ENCODE measurements around the gene ACOT7. TPM values are rescaled to one million over a fixed set of nuclear protein-coding genes. Genes with fewer than 3 reads are reported as not detected.
"Not testable (repeated sequence)": the region's sequence is repeated elsewhere in the genome, so short reads cannot be mapped to it uniquely, and the experiment has no call there.

ACOT7 gene
- polyA plus RNA-seq, 1 donor, result 17.7 TPM

DNA sequence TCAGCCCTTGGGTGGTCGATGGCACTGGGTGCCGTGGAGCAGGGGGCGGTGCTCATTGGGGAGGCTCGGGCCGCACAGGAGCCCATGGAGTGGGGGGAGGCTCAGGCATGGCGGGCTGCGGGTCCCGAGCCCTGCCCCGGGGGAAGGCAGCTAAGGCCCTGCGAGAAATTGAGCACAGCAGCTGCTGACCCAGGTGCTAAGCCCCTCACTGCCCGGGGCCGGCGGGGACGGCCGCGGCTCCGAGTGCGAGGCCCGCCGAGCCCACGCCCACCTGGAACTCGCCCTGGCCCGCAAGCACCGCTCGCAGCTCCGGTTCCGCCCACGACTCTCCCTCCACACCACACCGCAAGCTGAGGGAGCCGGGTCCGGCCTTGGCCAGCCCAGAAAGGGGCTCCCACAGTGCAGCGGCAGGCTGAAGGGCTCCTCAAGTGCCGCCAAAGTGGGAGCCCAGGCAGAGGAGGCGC, 2.2 kb upstream of the ACOT7 start:
- DNase-seq, result not testable (repeated sequence)

DNA sequence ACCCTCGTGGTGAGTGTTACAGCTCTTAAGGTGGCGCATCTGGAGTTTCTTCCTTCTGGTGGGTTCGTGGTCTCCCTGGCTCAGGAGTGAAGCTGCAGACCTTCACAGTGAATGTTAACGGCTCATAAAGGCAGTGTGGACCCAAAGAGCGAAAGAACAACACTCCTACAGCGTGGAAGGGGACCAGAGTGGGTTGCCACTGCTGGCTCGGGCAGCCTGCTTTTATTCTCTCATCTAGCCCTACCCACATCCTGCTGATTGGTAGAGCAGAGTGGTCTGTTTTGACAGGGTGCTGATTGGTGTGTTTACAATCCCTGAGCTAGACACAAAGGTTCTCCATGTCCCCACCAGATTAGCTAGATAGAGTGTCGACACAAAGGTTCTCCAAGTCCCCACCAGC, 1.6 kb upstream of the ACOT7 start:
- DNase-seq, result not testable (repeated sequence)

DNA sequence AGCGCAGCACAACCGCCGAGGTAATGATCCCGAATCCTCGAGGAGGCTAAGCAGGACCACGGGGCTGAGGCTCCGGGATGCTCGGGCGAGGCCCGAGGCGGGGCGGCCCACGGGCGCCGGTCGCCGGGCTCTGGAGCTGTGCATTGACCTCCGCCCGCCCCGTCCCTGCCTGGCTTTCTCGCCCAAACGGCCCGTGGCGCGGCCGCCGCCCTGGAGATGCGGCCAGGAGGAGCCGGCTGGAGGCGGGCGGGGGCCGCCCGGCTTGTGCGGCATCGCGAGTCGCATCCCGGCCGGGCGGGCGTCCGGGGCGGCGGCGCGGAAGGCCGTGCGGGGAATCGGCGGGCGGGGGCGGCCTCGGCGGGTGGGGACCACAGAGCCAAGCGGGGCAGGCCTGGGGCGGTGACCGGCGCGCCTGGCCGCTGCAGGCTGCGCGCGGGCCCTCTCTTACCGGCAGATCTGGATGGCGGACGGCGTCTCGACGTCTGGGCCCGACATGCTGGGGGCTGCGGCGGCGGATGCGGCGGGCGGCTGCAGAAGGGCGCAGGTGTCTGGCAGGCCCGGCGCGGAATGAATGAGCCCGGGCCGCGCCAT, 663 bp downstream of the ACOT7 start:
- DNase-seq, result peak; percentile 11

DNA sequence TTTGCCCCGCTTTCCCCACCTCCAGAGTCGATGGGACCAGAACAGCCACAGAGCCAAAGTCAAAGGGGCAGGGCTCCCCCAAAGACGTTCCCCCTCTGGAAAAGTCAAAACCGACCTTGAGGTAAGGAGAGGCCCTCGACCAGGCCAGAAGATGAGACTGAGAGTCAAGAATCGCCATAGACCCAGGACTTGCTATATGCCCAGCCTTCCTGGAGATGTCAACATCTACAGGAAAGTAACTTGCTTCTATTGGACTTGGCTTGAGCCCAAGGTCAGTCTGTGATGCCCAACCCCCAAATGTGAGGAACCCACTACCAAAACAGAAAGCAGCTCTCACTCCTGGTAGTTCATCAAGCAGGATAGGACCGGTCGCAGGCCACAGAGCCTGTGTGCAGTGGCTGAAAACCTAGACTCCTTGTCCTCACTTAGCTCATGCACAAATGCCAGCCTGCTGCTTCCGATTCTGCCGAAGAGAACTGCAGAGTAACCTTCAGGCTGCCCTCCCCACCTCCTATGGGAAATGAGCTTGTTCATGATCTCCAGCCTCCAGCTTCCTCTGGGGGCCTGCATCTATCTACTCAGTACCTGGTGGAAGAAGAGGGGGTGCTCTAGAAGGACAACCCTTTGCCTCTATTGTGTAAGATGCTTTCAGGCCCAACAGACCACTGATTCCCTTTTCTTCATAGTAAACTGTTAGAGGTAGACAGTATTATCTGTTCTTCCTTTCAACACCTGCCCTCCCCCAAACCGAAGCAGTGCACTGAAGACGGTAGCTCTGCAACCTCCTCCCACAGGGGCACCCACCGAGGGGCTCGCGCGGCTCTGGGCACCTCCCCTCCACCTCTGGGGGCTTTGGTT, 1.4 kb downstream of the ACOT7 start:
- DNase-seq, result no peak

DNA sequence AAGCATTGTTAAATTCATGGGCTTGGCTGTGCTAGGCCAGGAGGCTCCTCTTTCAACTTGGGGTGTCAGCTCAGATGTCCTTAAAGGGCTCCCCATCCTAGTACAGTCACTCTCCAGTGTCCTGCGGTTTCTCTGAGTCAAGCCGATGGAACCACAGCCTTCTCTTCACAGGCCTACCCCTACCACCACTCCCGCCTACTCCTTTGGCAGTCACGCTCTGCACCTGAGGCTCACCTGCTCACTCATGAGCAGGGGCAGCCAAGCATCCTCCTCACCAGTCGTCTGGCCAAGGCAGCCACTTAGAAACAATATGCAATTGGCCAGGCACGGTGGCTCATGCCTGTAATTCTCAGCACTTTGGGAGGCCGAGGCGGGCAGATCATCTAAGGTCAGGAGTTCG, 3.6 kb downstream of the ACOT7 start:
- no peak for DNase-seq

DNA sequence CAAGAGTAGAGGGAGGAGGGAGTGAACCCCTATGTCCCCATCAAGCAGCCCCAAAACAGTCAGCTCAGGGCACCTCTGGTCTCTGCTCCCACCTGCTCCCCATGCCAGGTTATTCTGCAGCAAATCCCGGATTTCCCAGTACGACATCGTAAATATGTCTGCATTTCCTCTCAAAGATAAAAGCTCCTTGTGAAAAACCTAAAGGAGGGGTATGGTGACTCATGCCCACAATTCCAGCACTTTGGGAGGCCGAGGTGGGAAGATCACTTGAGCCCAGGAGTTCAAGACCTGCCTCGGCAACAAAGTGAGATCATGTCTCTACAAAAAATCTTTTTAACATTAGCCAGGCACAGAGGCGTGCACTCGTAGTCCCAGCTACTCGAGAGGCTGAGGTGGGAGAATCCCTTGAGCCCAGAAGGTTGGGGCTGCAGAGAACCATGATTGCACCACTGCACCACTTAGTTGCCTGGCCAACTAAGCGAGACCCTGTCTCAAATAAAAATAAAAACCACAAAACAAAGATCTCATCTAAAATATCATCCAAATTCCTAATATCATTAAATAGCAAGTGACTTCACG, 7.1 kb downstream of the ACOT7 start:
- DNase-seq, result no peak

DNA sequence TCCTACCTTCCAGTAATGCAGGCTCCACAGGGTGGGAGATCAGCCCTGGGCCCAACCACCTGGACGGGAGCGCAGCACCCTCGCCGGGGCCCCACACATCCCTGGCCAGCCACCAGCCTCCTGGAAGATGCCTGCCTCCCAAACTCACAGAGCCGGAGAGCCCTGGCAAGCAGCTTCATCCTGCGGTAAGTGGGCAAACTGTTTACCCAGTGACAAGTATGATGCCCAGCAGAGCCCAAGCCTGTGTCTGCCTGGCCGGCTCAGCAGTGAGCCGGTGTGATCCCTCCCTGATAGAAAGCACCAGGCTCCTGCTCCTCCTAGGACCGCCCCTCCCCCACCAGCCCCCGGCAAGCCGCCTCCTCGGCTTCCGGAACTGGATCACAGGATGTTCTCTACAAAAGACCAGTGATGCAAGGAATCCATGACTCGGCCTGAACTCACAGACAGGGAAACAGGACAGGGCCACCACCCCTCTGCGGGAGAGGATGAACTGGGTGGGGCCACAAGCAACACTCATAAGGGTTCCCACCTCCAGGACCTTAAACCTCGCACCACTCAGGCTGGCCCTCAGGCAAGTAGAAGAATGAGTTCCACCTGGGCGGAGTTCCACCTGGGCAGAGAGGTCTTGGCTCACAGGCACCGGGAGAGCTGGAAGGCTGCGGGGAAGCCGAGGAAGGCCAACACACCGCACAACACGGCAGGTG, 7.9 kb downstream of the ACOT7 start:
- DNase-seq, result no peak

DNA sequence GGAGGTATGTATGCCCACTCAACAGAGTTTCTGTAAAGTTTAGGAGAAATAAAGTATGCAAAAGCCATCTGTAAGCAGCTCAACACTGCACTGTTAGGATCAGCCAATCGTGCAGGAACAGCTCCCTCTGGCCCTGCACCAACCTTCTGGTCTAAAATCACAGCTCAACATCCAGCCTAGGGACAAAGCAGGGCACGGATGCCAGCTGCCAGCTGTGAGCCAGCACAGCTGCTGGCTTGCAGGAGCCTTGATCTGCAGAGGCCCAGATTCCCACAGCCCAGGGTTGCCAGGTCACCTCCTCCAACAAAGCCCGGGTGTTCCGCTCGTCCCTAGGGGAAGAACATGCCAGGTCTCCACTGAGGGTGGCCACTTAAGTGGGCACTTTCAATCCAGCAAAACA, 8.6 kb downstream of the ACOT7 start:
- peak; percentile 56 for DNase-seq

DNA sequence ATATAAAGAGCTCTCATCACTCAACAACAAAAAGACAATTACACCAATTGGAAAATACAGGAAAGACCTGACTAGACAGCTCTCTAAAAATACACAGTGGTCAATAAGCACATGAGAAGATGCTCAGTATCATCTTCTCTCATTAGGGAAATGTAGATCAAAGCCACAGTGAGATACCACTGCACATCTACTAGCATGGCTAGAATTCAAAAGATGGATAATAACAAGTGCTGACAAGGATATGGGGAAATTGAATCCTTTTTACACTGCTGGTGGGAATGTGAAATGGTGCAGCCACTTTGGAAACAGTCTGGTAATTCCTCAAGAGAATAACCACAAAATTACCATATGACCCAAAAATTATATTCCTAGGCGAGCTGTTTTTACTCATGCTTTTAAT, 9.4 kb downstream of the ACOT7 start:
- DNase-seq, result no peak

DNA sequence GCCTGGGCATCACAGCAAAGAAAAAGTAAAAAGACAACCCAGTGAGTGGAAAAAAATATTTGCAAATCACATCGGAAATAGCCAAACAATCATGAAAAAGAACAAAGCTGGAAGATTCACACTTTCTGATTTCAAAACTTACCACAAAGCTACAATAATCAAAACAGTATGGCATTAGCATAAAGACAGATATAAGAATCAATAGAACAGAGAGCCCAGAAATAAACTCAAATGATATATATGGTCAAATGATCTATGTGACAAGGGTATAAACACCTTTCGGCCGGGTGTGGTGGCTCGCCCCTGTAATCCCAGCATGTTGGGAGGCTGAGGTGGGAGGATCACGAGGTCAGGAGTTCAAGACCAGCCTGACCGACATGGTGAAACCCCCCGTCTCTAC, 13.5 kb downstream of the ACOT7 start:
- no peak for DNase-seq

DNA sequence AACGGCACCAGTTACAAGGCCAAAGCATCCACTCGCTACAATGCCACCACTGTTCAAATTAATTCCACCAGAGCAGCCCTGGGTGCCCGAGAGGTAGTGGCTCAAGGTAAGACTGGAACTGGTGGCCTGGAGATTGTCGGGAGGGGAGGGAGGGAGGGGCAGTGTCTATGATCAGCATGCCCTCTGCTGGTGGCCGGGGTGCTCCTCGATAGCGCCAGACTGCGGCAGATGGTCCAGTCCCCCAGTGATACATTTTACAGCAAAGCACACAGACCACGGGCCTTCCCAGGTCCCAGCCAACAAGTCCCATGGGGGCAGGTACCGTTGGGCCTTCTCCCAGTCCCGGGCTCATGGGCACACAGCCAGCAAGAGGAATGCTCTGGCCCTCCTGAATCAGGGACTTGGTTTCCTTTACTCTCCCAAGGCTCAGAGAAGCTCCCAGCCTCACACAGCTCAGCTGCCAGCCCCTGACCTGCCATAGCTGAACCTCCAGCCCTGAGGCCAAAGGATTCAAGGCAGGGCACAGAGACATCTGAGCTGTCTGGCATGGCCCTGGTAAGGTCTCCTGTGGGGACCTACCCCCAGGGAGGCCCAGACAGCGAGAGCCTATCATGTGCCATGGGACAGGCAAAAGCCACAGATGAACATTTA, 15.3 kb downstream of the ACOT7 start:
- DNase-seq, result no peak

DNA sequence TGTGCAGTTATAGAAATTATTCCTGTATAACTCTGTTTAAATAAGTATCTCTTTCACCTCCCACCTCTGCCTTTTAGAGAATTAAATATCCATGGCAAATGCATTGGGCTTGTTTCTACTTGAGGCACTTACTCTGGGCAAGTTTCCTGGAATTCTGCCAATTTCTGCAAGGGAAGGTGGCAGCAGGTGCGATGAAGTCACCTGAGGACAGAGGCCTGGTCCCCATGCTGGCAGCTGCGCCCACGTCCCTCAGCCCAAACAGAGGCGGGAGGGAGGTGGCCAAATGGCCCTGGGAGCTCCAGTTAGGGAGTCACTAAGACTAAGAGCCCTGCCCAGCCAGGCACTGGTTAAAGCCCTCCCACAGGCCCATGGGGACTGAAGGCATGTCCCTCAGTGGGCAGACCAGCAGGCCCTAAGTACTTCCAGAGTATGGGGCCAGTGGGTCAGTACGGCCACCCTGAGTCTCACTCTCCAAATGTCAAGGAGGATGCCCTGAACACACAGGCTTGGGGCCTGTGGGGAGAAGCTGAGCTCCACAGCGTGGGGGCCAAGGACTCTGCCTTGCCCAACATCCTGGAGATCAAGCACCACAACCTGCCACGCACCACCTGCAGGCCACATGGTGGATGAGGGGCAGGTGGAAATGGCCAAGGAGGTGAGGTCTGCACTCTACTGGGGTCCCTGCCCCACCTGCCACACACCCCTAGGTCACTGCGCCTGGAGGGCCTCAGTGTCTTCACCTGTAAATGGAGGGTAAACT, 19.4 kb downstream of the ACOT7 start:
- DNase-seq, result no peak

DNA sequence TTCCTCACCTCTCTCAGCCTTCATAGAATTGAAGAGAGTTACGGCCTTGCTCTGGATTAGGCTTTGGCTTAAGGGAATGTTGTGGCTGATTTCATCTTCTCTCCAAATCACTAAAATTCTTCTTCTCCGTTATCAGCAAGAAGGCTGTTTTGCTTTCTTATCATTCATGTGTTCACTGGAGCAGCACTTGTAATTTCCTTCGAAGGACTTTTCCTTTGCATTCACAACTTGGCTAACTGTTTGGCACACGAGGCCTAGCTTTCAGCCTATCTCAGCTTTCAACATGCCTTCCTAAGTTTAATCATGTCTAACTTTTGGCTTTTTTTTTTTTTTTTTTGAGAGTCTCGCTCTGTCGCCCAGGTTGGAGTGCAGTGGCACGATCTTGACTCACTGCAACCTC, 21.3 kb downstream of the ACOT7 start:
- DNase-seq, result not testable (repeated sequence)

DNA sequence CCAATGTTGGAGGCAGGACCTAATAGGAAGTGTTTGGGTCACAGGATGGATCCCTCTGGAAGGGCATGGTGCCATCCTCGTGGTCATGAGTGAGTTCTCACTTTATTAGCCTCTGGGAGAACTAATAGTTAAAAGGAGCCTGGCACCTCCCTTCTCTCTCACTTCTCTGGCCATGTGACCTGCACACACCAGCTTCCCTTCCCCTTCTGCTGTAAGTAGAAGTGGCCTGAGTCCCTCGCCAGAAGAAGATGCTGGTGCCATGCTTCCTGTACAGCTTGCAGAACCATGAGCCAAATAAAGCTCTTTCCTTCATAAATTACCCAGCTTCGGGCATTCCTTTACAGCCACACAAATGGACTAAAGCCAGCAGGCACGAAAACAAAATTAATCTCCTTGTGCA, 23.6 kb downstream of the ACOT7 start:
- DNase-seq, result no peak

DNA sequence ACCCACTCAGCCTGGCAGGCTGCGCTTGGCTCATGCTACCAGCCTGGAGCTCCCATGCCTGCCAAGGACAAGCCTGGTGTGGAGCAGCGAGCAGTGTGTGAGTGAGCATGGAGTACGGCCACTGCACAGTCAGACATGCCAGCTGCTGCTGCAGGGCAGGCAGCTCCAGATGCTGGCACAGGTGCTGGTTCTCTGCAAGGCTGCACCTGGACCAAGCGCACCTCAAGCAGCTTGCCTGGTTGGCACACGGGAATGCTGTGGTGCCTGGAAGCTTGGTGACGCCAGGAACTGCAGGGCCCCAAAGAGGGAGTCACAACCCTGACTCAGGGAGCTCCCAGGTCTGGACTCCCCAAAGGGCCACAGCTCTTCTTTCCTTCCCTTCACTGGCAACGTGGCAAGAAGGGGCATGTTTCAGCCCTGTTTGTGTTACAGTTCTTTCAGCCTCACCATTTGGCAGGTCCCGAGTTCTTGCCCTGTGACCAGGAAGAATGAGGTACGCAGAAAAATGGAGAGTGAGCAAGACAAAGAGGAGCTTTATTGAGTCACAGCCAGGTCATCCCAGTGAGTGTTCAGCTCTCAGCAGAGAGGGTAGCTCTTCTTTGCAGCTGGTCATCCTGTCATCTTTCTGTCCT, 26.1 kb downstream of the ACOT7 start:
- no peak for DNase-seq

DNA sequence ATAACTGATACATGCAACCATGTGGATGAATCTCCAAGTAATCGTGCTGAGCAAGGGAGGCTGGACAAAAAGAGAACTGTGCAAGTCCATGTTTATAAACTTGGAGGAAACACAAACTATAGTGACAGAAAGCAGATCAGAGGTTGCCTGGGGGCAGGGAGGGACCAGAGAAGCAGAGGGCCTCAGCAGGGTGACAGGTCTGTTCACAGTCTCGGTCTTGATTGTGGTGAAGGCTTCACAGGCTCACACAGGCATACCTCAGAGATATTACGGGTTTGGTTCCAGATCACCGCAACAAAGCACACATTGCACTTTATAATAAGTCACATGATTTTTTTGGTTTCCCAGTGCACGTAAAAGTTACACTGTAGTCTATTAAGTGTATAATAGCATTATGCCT, 28.5 kb downstream of the ACOT7 start:
- DNase-seq, result no peak

DNA sequence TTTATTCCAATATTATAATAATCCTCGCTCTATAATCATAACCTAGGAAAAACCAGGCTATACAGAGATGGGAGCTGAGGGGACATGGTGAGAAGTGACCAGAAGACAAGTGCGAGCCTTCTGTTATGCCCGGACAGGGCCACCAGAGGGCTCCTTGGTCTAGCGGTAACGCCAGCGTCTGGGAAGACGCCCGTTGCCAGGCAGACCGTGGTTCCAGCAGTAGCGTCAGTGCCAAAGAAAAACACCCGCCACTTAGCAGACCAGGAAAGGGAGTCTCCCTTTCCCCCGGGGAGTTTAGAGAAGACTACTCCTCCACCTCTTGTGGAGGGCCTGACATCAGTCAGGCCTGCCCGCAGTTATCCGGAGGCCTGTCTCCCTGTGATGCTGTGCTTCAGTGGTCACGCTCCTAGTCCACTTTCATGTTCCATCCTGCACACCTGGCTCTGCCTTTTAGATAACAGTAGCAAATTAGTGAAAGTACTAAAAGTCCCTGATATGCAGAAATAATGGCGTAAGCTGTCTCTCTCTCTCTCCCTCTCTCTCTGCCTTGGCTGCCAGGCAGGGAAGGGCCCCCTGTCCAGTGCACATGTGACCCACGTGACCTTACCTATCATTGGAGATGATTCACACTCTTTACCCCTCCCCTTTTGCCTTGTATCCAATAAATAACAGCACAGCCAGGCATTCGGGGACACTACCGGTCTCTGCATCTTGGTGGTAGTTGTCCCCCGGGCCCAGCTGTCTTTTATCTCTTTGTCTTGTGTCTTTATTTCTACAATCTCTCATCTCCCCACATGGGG, 30.3 kb downstream of the ACOT7 start:
- not testable (repeated sequence) for DNase-seq

DNA sequence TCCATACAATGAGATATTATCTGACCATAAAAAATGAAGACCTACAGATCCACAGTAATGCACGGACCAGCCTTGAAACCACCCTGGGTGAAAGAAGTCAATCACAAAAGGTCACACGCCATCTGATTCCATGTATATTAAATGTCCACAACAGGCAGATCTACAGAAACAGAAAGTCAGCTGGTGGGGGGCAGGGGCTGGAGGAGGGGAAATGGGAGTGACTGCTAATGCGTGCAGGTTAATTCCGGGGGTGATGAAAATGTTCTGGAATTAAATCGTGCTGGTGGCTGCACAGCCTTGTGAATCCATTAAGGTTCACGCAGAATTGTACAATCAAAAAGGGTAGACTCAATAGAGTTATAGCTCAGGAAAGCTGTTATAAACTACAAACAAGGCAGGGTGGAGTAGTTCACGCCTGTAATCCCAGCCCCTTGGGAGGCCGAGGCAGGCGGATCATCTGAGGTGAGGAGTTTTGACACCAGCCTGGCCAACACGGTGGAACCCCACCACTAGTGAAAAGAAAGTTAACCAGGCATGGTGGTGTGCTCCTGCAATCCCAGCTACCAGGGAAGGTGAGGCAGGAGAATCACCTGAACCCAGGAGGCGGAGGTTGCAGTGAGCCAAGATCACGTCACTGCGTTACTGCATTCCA, 32.3 kb downstream of the ACOT7 start:
- DNase-seq, result no peak

DNA sequence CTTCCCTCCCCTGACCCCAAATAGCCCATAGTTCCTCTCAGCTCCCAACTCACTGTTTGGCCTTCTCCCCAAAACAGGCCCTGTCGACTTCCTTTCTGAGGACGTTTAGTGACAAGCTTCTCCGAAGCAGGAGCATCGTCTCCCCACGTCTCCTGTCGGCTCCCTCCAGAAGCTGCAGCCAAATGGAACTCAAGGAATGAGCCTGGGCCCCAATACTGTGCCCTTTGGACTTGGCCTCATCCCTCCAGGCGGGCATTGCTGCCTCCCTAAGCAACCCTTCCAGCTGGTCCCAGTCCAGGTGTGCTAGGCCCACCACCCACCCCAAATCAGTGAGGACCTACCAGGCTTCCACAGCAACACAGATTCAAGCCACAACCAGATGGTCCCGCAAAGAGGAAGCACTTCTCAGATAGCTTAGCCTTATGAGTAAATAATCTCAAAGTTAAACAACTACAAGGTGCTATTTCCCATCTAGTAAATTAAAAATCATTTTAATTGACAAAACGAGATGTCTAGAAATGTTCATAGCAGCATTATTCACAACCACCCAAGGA, 33.0 kb downstream of the ACOT7 start:
- no peak for DNase-seq

DNA sequence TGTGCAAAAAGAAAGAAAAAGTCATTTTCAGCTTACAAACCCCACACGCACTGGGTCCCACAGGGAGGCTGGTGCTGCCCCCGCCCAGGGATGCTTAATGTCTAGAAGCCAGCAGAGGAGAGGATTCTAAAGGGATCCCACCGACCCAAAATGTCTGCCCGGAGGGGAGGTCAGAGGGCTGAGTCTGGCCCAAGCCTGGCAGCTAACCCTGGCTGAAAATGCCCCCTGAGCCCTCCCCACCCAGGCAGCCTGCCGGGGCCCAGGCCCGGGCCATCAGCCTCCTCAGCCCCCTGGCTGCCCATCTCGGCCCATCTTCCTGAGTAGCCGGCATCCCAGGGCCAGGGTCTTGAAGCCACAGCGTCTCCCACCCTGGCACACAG, 33.5 kb downstream of the ACOT7 start:
- no peak for DNase-seq

Measured in hindlimb muscle (tissue), 1 donor.